SK-N-SH treated with all-trans-retinoic acid at 6 μM for 48 hours (cell line): ENCODE results near the gene PRDM10.

Source experiments
- ARNTL ChIP-seq: fragments of 450-650 bp; formaldehyde crosslinking; IDR thresholded peaks from 2 replicates; pipeline ENCODE4 v1.5.0; 2020; ENCODE audit warnings: low read depth, mild to moderate bottlenecking, moderate library complexity, borderline replicate concordance
- CSDC2 ChIP-seq: fragments of 250-450 bp; sonication (Bioruptor Pico); IDR thresholded peaks from 2 replicates; pipeline ENCODE4 v1.5.0; 2020; ENCODE audit warnings: mild to moderate bottlenecking, moderate library complexity
- ESRRG ChIP-seq: fragments of 250-450 bp; sonication (Bioruptor Pico); IDR thresholded peaks from 2 replicates; pipeline ENCODE4 v1.6.1; 2021; ENCODE audit warnings: mild to moderate bottlenecking
- GLIS3 ChIP-seq: fragments of 250-450 bp; sonication (Bioruptor Pico); IDR thresholded peaks from 2 replicates; pipeline ENCODE4 v1.5.0; 2020; ENCODE audit warnings: mild to moderate bottlenecking, moderate library complexity
- ZFP3 ChIP-seq: fragments of 250-450 bp; sonication (Bioruptor Pico); IDR thresholded peaks from 2 replicates; pipeline ENCODE4 v1.5.0; 2020; ENCODE audit warnings: mild to moderate bottlenecking, moderate library complexity
- ZFP30 ChIP-seq: fragments of 450-650 bp; formaldehyde crosslinking; IDR thresholded peaks from 2 replicates; pipeline ENCODE4 v1.5.0; 2022; ENCODE audit warnings: mild to moderate bottlenecking, moderate library complexity
- ZNF565 ChIP-seq: fragments of 450-650 bp; formaldehyde crosslinking; conservative IDR thresholded peaks from 2 replicates; pipeline ENCODE4 v1.5.0; 2020; ENCODE audit warnings: low read depth, mild to moderate bottlenecking, moderate library complexity
- ZNF8 ChIP-seq: fragments of 450-650 bp; formaldehyde crosslinking; IDR thresholded peaks from 2 replicates; pipeline ENCODE4 v1.5.0; 2020; ENCODE audit warnings: mild to moderate bottlenecking, moderate library complexity
- TF ChIP-seq, protein P1 (sequence below): fragments of 250-450 bp; sonication (Bioruptor Pico); IDR thresholded peaks from 2 replicates; pipeline ENCODE4 v1.5.1; 2021; ENCODE audit warnings: mild to moderate bottlenecking, moderate library complexity
- TF ChIP-seq, protein P2 (sequence below): fragments of 250-450 bp; sonication (Bioruptor Pico); IDR thresholded peaks from 2 replicates; pipeline ENCODE4 v1.5.0; 2020; ENCODE audit warnings: mild to moderate bottlenecking, moderate library complexity
- TF ChIP-seq, protein P3 (sequence below): fragments of 250-450 bp; sonication (Bioruptor Pico); IDR thresholded peaks from 2 replicates; pipeline ENCODE4 v1.5.1; 2020; ENCODE audit warnings: low read depth, mild to moderate bottlenecking, moderate library complexity
- TF ChIP-seq, protein P4 (sequence below): fragments of 250-450 bp; sonication (Bioruptor Pico); IDR thresholded peaks from 2 replicates; pipeline ENCODE4 v1.8.0; 2020; ENCODE audit warnings: mild to moderate bottlenecking, moderate library complexity, borderline replicate concordance

DNA sequence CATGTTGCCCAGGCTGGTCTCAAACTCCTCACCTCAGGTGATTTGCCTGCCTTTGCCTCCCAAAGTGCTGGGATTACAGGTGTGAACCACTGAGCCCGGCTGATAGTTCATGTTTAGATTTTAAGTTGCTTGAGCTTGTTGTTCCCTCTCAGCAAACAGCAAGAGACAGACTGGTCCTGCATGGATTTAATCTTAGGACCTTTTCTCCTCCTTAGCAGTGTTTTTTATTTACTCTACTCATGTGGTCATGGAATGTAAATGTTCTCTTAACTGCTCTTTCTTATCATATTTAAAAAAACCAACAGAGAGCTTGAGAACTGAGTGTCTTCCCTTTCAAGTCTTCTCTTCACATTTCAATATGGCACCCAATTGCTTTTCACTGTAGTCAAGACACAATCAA, 22.7 kb upstream of the PRDM10 start:
- TF ChIP-seq ZNF8 = no peak
- TF ChIP-seq ZFP3 = no peak
- TF ChIP-seq ZNF565 (CRISPR knock-in tag) = no peak
- TF ChIP-seq, protein P1, sequence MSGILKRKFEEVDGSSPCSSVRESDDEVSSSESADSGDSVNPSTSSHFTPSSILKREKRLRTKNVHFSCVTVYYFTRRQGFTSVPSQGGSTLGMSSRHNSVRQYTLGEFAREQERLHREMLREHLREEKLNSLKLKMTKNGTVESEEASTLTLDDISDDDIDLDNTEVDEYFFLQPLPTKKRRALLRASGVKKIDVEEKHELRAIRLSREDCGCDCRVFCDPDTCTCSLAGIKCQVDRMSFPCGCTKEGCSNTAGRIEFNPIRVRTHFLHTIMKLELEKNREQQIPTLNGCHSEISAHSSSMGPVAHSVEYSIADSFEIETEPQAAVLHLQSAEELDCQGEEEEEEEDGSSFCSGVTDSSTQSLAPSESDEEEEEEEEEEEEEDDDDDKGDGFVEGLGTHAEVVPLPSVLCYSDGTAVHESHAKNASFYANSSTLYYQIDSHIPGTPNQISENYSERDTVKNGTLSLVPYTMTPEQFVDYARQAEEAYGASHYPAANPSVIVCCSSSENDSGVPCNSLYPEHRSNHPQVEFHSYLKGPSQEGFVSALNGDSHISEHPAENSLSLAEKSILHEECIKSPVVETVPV (CRISPR knock-in tag) = no peak
- TF ChIP-seq, protein P2, sequence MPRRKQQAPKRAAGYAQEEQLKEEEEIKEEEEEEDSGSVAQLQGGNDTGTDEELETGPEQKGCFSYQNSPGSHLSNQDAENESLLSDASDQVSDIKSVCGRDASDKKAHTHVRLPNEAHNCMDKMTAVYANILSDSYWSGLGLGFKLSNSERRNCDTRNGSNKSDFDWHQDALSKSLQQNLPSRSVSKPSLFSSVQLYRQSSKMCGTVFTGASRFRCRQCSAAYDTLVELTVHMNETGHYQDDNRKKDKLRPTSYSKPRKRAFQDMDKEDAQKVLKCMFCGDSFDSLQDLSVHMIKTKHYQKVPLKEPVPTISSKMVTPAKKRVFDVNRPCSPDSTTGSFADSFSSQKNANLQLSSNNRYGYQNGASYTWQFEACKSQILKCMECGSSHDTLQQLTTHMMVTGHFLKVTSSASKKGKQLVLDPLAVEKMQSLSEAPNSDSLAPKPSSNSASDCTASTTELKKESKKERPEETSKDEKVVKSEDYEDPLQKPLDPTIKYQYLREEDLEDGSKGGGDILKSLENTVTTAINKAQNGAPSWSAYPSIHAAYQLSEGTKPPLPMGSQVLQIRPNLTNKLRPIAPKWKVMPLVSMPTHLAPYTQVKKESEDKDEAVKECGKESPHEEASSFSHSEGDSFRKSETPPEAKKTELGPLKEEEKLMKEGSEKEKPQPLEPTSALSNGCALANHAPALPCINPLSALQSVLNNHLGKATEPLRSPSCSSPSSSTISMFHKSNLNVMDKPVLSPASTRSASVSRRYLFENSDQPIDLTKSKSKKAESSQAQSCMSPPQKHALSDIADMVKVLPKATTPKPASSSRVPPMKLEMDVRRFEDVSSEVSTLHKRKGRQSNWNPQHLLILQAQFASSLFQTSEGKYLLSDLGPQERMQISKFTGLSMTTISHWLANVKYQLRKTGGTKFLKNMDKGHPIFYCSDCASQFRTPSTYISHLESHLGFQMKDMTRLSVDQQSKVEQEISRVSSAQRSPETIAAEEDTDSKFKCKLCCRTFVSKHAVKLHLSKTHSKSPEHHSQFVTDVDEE (CRISPR knock-in tag) = no peak
- TF ChIP-seq, protein P3, sequence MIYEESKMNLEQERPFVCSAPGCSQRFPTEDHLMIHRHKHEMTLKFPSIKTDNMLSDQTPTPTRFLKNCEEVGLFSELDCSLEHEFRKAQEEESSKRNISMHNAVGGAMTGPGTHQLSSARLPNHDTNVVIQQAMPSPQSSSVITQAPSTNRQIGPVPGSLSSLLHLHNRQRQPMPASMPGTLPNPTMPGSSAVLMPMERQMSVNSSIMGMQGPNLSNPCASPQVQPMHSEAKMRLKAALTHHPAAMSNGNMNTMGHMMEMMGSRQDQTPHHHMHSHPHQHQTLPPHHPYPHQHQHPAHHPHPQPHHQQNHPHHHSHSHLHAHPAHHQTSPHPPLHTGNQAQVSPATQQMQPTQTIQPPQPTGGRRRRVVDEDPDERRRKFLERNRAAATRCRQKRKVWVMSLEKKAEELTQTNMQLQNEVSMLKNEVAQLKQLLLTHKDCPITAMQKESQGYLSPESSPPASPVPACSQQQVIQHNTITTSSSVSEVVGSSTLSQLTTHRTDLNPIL (CRISPR knock-in tag) = no peak
- no peak for TF ChIP-seq ZFP30 (CRISPR knock-in tag)
- no peak for TF ChIP-seq GLIS3 (CRISPR knock-in tag)
- no peak for TF ChIP-seq ARNTL
- TF ChIP-seq, protein P4, sequence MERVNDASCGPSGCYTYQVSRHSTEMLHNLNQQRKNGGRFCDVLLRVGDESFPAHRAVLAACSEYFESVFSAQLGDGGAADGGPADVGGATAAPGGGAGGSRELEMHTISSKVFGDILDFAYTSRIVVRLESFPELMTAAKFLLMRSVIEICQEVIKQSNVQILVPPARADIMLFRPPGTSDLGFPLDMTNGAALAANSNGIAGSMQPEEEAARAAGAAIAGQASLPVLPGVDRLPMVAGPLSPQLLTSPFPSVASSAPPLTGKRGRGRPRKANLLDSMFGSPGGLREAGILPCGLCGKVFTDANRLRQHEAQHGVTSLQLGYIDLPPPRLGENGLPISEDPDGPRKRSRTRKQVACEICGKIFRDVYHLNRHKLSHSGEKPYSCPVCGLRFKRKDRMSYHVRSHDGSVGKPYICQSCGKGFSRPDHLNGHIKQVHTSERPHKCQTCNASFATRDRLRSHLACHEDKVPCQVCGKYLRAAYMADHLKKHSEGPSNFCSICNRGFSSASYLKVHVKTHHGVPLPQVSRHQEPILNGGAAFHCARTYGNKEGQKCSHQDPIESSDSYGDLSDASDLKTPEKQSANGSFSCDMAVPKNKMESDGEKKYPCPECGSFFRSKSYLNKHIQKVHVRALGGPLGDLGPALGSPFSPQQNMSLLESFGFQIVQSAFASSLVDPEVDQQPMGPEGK = no peak
- no peak for TF ChIP-seq ESRRG (CRISPR knock-in tag)
- TF ChIP-seq CSDC2 (CRISPR knock-in tag) = no peak
